Trophoblast cell (in vitro differentiated cells and primary cell): ENCODE data around the gene HSP90AA1.
"Not testable (repeated sequence)": the region's sequence is repeated elsewhere in the genome, so short reads cannot be mapped to it uniquely, and the experiment has no call there.

Source experiments
- DNase-seq, 2 donors: peaks; one replicate each; pipeline ENCODE4 v3.0.0-alpha.2; 2016
- H2AFZ ChIP-seq: 2 replicates; pipeline ENCODE4 v1.6.1; 2013; ENCODE audit warnings: low read length, moderate library complexity, mild to moderate bottlenecking; ENCODE audit not compliant: insufficient read depth, poor library complexity
- H2AK5ac ChIP-seq: 2 replicates; pipeline ENCODE4 v1.6.1; 2013; ENCODE audit warnings: mild to moderate bottlenecking, low read length
- H2BK120ac ChIP-seq: 2 replicates; pipeline ENCODE4 v1.6.1; 2013; ENCODE audit warnings: low read length, mild to moderate bottlenecking, moderate library complexity; ENCODE audit not compliant: insufficient read depth, poor library complexity
- H2BK12ac ChIP-seq: 2 replicates; pipeline ENCODE4 v1.6.1; 2013; ENCODE audit warnings: mild to moderate bottlenecking, low read length, moderate library complexity
- H2BK5ac ChIP-seq: 2 replicates; pipeline ENCODE4 v1.6.1; 2013; ENCODE audit warnings: low read length, low read depth, moderate library complexity, mild to moderate bottlenecking; ENCODE audit not compliant: poor library complexity
- H3K14ac ChIP-seq: 2 replicates; pipeline ENCODE4 v1.6.1; 2013; ENCODE audit warnings: mild to moderate bottlenecking, low read length
- H3K18ac ChIP-seq: 2 replicates; pipeline ENCODE4 v1.6.1; 2013; ENCODE audit warnings: mild to moderate bottlenecking, low read length
- H3K23ac ChIP-seq: 2 replicates; pipeline ENCODE4 v1.6.1; 2013; ENCODE audit warnings: low read length
- H3K27ac ChIP-seq: 2 replicates; pipeline ENCODE4 v1.5.1; 2013; ENCODE audit warnings: low read depth, mild to moderate bottlenecking, inconsistent platforms, low read length, moderate library complexity
- H3K27me3 ChIP-seq: 2 replicates; pipeline ENCODE4 v1.6.1; 2013; ENCODE audit warnings: inconsistent platforms, mild to moderate bottlenecking, low read length, moderate library complexity; ENCODE audit not compliant: insufficient read depth
- H3K36me3 ChIP-seq, 2 experiments: 1 replicate in 1 of 2; 2 replicates in 1 of 2; pipeline ENCODE4 v1.6.1; 2013; ENCODE audit warnings: low read length in 2 of 2, mild to moderate bottlenecking in 2 of 2, moderate library complexity in 1 of 2; ENCODE audit not compliant: insufficient read depth in 2 of 2, control insufficient read depth in 1 of 2
- H3K4ac ChIP-seq: 2 replicates; pipeline ENCODE4 v1.6.1; 2013; ENCODE audit warnings: low read depth, mild to moderate bottlenecking, low read length, moderate library complexity
- H3K4me1 ChIP-seq, 2 experiments: 1 replicate in 1 of 2; 2 replicates in 1 of 2; pipeline ENCODE4 v1.6.1; 2013; ENCODE audit warnings: low read length in 2 of 2, mild to moderate bottlenecking in 2 of 2, moderate library complexity in 1 of 2; ENCODE audit not compliant: insufficient read depth in 2 of 2, control insufficient read depth in 1 of 2
- H3K4me2 ChIP-seq: 2 replicates; pipeline ENCODE4 v1.6.1; 2013; ENCODE audit warnings: inconsistent platforms, mild to moderate bottlenecking, low read length, moderate library complexity
- H3K4me3 ChIP-seq: 2 replicates; pipeline ENCODE4 v1.5.1; 2013; ENCODE audit warnings: mild to moderate bottlenecking, low read depth, low read length, inconsistent platforms
- H3K79me1 ChIP-seq: one replicate; pipeline ENCODE4 v1.6.1; 2013; ENCODE audit warnings: low read length
- H3K79me2 ChIP-seq: 2 replicates; pipeline ENCODE4 v1.6.1; 2013; ENCODE audit warnings: low read length, mild to moderate bottlenecking; ENCODE audit not compliant: control insufficient read depth, insufficient read depth, poor library complexity
- H3K9ac ChIP-seq: 2 replicates; pipeline ENCODE4 v1.6.1; 2013; ENCODE audit warnings: mild to moderate bottlenecking, low read length
- H3K9me3 ChIP-seq: 2 replicates; pipeline ENCODE4 v1.6.1; 2013; ENCODE audit warnings: low read depth, mild to moderate bottlenecking, control low read depth, inconsistent platforms, low read length; ENCODE audit not compliant: insufficient read depth
- H4K12ac ChIP-seq: 2 replicates; pipeline ENCODE4 v1.6.1; 2013; ENCODE audit warnings: low read depth, mild to moderate bottlenecking, low read length, moderate library complexity
- H4K8ac ChIP-seq: 2 replicates; pipeline ENCODE4 v1.6.1; 2013; ENCODE audit warnings: low read depth, mild to moderate bottlenecking, low read length, moderate library complexity
- H4K91ac ChIP-seq: one replicate; pipeline ENCODE4 v1.6.1; 2013; ENCODE audit warnings: low read depth, mild to moderate bottlenecking, low read length, moderate library complexity
- WGBS: extraction: QIAGEN DNeasy Blood & Tissue Kit; methylation state at CpG from one replicate; pipeline ENCODE4 v1.1.7; 2013; ENCODE audit warnings: missing lambda C conversion rate; ENCODE audit not compliant: insufficient read length, insufficient coverage; ENCODE audit errors: extremely low coverage; 5-methylcytosine and 5-hydroxymethylcytosine counted together

Gene HSP90AA1

GRCh38 chr14:102085488-102085887 lies 1.4 kb downstream of the HSP90AA1 start:
- H3K4ac ChIP-seq = peak overlapping the region; percentile 31
- H3K27ac ChIP-seq = no peak overlapping the region
- no peak overlapping the region for H2AK5ac ChIP-seq
- no peak overlapping the region for H3K14ac ChIP-seq
- H3K23ac ChIP-seq = no peak overlapping the region
- no peak overlapping the region for H4K91ac ChIP-seq
- peaks cover 20% of the 10 kb centered on the region for H3K79me1 ChIP-seq
- DNase-seq = no peak
- peak overlapping the region; percentile 57 for H3K4me3 ChIP-seq
- peak overlapping the region; percentile 63 for H3K4me2 ChIP-seq
- H2BK120ac ChIP-seq = no peak overlapping the region
- no peaks in the 10 kb centered on the region for H3K27me3 ChIP-seq
- no peaks in the 10 kb centered on the region for H3K9me3 ChIP-seq
- H2BK12ac ChIP-seq = no peak overlapping the region
- peaks cover 15 to 40% of the 10 kb centered on the region in 2 experiments for H3K36me3 ChIP-seq
- no peak overlapping the region for H2AFZ ChIP-seq
- peaks cover 21% of the 10 kb centered on the region for H3K79me2 ChIP-seq
- H4K8ac ChIP-seq = no peak overlapping the region
- H3K9ac ChIP-seq = peak overlapping the region; percentile 6
- H3K18ac ChIP-seq = no peak overlapping the region
- no peak overlapping the region for H4K12ac ChIP-seq
- peaks cover 22% of the 10 kb centered on the region in 2 experiments for H3K4me1 ChIP-seq
- WGBS = no CpG with 5 or more reads among the region's 10 CpGs
- no peak overlapping the region for H2BK5ac ChIP-seq

GRCh38 chr14:102084931-102085330 lies 1.9 kb downstream of the HSP90AA1 start:
- Histone ChIP-seq H2BK5ac (no peak overlapping the region), H3K79me2 (peaks cover 21% of the 10 kb centered on the region), H4K8ac (no peak overlapping the region), H2AFZ (no peak overlapping the region), H2AK5ac (no peak overlapping the region), H3K18ac (no peak overlapping the region), H3K4me3 (no peak overlapping the region), H3K27ac (no peak overlapping the region), H4K91ac (no peak overlapping the region), H3K79me1 (peaks cover 20% of the 10 kb centered on the region), H3K27me3 (no peaks in the 10 kb centered on the region), H2BK120ac (no peak overlapping the region), H3K4me1 (peaks cover 21 to 22% of the 10 kb centered on the region in 2 experiments), H3K9ac (no peak overlapping the region), H3K4ac (peak overlapping the region; percentile 85), H4K12ac (no peak overlapping the region), H3K14ac (no peak overlapping the region), H3K4me2 (peak overlapping the region; percentile 63), H3K36me3 (peaks cover 17 to 45% of the 10 kb centered on the region in 2 experiments), H3K9me3 (no peaks in the 10 kb centered on the region), H3K23ac (no peak overlapping the region), H2BK12ac (no peak overlapping the region)
- no peak for DNase-seq
- WGBS = 100% methylated on average over 3 of the region's 6 CpGs

- not testable (repeated sequence) for H3K4ac ChIP-seq, H3K18ac ChIP-seq, DNase-seq, H3K9me3 ChIP-seq, H4K91ac ChIP-seq, H4K8ac ChIP-seq, H2BK120ac ChIP-seq, H3K9ac ChIP-seq, H3K14ac ChIP-seq, H3K27ac ChIP-seq, H3K23ac ChIP-seq, H2AFZ ChIP-seq, H3K4me3 ChIP-seq, H2BK12ac ChIP-seq, H3K27me3 ChIP-seq, H2AK5ac ChIP-seq, H3K4me2 ChIP-seq, H4K12ac ChIP-seq, H2BK5ac ChIP-seq
- H3K36me3 ChIP-seq = peaks cover 19 to 47% of the 10 kb centered on the region in 2 experiments
- WGBS = no CpG with 5 or more reads among the region's 5 CpGs
- H3K79me1 ChIP-seq = peaks cover 18% of the 10 kb centered on the region
- peaks cover 21% of the 10 kb centered on the region for H3K79me2 ChIP-seq
- H3K4me1 ChIP-seq = peaks cover 17 to 20% of the 10 kb centered on the region in 2 experiments
These were observed 2.3 kb downstream of the HSP90AA1 start for GRCh38 chr14:102084522-102084921.

GRCh38 chr14:102081231-102082080 lies 5.4 kb downstream of the HSP90AA1 start:
- Histone ChIP-seq H2BK5ac (no peak overlapping the region), H3K23ac (no peak overlapping the region), H3K9me3 (no peaks in the 10 kb centered on the region), H3K4ac (no peak overlapping the region), H3K27me3 (no peaks in the 10 kb centered on the region), H3K4me3 (no peak overlapping the region), H3K14ac (no peak overlapping the region), H2BK120ac (no peak overlapping the region), H4K8ac (no peak overlapping the region), H3K9ac (no peak overlapping the region), H3K4me1 (peaks cover 3 to 4% of the 10 kb centered on the region in 2 experiments), H2AK5ac (no peak overlapping the region), H4K91ac (no peak overlapping the region), H3K79me1 (peaks cover 1% of the 10 kb centered on the region), H3K79me2 (peaks cover 8% of the 10 kb centered on the region), H2AFZ (no peak overlapping the region), H3K4me2 (no peak overlapping the region), H3K36me3 (peaks cover 30 to 61% of the 10 kb centered on the region in 2 experiments), H2BK12ac (no peak overlapping the region), H3K27ac (no peak overlapping the region), H4K12ac (no peak overlapping the region), H3K18ac (no peak overlapping the region)
- no CpG with 5 or more reads among the region's 7 CpGs for WGBS
- DNase-seq = no peak
